Epithelial cell of esophagus (primary cell): ENCODE results near the gene TBX15.

Experiments
- DNase-seq: peaks from one replicate; pipeline ENCODE4 v3.0.0; 2010; ENCODE audit warnings: low read depth
- H3K4me3 ChIP-seq: 2 replicates; pipeline ENCODE4 v1.5.1; 2011; ENCODE audit warnings: mild to moderate bottlenecking, low read length, control low read depth
- TF ChIP-seq, protein P1 (sequence below): IDR thresholded peaks from 2 replicates; pipeline ENCODE4 v1.5.1; 2011; ENCODE audit warnings: low read depth, mild to moderate bottlenecking, low read length, control low read depth, inconsistent platforms; ENCODE audit not compliant: insufficient read depth; ENCODE audit errors: missing control alignments

TBX15 gene

DNA sequence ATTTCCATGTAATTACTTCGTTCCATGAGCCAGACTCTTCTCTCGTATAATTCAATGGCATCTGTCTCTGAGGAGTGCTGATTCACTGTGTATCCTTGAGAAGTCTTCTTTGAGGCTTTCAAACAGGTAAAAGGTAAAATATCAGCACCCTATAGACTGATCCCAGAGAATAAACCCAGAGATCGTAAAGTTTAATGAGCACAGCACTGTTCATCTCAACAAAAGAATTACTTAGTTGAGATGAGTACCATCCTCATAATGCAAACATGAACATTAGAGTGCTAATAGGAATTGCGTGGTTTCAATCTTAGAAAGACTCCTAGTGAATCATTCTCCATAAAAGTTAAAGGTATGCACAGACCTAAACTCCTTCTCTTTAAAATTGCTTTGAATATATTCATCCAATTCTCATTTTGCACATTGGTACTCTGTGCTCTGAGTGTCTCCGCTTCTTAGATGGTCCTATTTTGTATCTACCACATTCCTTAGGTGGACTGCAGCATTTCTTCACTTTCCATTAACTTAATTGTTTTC is 97.2 kb downstream of the TBX15 start:
- DNase-seq: no peak
- H3K4me3 ChIP-seq: no peak overlapping the region
- TF ChIP-seq, protein P1, sequence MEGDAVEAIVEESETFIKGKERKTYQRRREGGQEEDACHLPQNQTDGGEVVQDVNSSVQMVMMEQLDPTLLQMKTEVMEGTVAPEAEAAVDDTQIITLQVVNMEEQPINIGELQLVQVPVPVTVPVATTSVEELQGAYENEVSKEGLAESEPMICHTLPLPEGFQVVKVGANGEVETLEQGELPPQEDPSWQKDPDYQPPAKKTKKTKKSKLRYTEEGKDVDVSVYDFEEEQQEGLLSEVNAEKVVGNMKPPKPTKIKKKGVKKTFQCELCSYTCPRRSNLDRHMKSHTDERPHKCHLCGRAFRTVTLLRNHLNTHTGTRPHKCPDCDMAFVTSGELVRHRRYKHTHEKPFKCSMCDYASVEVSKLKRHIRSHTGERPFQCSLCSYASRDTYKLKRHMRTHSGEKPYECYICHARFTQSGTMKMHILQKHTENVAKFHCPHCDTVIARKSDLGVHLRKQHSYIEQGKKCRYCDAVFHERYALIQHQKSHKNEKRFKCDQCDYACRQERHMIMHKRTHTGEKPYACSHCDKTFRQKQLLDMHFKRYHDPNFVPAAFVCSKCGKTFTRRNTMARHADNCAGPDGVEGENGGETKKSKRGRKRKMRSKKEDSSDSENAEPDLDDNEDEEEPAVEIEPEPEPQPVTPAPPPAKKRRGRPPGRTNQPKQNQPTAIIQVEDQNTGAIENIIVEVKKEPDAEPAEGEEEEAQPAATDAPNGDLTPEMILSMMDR: no peak

DNA sequence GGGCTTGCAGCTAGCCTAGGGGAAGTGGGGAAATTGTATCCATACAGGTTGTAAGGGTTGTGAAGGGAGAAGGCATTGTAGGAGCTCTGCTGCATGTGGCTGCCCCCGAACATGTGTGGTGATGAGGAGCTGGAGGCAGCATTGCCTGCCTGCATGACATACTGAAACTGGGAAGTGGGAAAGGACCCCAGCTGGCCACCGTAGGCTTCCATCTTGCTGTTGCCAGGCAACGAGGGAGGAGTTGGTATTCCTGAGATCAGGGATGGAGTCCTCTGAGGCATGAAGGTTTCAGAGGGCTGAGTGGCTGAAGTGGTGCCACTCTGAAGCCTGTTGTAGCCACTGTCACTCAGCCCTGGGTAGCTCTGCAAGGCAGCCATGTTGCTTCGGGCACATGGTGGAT is 103.2 kb downstream of the TBX15 start:
- no peak overlapping the region for H3K4me3 ChIP-seq
- no peak for DNase-seq
- TF ChIP-seq, protein P1: no peak

DNA sequence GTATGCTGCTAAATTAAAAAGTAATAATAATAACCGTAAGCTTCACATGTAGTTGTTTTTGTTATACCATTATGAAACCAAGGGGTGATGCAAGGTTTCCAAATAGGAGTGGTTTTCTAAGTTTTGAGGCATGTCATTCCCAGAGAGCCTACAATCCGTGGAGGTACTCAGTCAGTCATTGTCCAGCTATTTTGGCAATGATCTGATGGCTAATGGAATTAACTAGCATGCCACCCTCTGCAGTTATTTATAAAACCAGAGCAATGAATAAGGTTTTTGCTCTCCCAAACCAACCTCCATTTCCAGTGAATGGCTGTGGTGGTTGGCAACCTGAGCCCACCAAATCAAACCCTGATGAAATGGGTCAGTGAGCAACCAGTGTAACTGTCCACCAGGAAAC is 106.4 kb downstream of the TBX15 start:
- no peak overlapping the region for H3K4me3 ChIP-seq
- no peak for DNase-seq
- TF ChIP-seq, protein P1: no peak

DNA sequence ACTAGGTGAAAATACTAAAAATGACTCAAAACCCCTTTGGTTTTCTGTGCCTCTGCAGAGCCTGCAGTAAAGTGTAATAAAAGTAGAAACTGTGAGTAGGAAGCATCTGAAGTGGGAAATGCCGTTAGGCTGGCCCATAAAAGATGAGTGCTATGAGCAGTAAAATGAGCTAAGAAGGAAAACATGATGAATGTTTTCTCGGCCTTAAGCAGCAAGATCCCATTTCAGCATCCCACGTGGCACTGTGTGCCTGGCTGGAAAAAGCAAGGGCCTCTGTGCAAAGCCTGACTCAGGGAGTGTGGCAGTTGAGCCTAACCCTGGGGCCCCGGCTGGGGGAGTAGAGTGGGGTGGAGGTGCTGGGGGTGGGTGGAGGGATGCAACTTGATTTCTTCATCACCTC is 109.5 kb downstream of the TBX15 start:
- no peak for DNase-seq
- TF ChIP-seq, protein P1: no peak
- H3K4me3 ChIP-seq: no peak overlapping the region

DNA sequence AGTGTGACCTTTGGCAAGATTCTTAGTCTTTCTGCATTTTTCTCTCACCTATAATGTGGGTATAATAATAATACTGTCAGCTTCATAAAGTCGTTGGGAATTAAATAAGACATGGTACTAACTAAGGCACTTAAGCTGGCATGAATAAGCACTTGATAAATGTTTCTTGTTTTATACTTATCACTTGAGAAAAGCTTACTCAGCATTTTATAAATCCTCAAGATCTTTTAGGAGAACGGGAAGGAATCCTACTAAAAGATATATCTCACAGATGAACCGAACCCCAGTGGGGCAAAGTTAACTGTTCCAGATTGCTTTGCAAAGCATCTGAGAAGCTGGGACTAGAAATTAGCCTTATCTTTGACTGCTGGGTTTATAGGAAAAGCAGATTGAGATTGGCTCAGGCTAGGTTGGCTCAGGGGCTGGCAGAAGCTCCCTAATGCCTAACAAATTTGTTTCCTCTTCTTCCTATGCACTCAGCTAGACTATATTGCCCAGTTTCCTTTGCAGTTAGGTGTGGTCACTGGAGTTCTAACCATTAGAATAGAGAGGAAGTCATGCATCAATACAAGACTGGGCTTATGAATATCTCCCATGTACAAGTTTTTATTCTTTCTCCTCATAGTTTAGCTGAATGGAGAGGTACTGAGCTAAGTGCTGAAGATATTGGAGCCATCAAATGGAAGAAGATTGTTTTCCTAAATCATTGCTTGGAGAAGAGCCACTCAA is 110.3 kb downstream of the TBX15 start:
- DNase-seq: no peak
- TF ChIP-seq, protein P1: no peak
- H3K4me3 ChIP-seq: no peak overlapping the region

DNA sequence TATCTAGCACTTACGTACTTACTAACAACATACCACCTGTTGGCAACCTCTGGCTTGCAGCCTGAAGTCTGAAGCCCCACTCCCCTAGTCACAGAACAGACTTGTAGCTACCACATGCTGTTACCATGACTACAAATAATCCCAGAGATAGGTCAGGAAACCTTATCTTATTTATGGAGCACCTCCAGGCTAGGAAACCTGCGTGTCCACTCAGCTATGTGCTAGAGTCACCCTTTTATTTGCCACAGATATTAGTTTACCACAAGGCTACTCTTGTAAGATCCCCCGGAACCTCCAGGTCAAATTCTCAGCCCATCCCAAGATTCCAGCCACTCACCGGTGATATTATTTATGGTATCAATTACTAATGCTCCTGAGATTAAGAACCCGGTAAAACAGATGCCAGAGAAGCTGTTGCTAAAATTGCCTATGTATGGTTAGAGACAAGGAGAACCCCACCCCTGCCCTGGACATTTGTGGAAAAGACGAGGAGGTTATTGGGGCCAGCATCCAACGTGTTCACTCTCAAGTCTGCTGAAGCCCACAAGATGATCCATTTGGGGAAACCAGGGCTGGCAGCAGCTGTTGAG is 116.5 kb downstream of the TBX15 start:
- no peak overlapping the region for H3K4me3 ChIP-seq
- no peak for DNase-seq
- TF ChIP-seq, protein P1: no peak

DNA sequence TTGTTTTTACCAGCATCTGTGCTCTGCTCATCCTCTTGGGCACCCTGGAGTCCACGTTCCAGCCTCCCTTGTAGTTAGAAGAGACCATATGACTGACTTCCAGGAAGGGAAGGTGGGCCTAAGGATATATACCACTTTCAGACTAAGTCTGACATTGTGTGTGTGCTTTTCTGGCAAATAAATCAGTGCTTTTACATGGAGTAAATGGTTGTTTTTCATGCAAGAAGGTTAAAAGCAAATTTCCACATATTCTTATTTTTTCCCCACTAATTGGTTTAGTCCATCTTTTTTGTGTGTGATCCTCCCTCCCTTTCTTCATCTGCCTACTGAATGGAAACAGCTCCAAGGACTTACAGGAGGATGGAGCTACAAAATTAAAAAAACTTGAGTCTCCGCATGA is 119.8 kb downstream of the TBX15 start:
- no peak for DNase-seq
- TF ChIP-seq, protein P1: no peak
- H3K4me3 ChIP-seq: no peak overlapping the region
